ENCODE measurements around the gene KRT6A. TPM values are rescaled to one million over a fixed set of nuclear protein-coding genes. Genes with fewer than 3 reads are reported as not detected.

The KRT6A gene
- total and polyA plus RNA-seq, 8 donors: 0.89 to 260 (median 11.9) TPM; not detected in 1

GRCh38 chr12:52461693-52462092, 31.4 kb downstream of the KRT6A start:
- 59 to 72% (median 60%) methylated on average over 5 of the region's 5 CpGs for WGBS, 5 donors
- TF ChIP-seq CTCF (IDR thresholded peaks at IDR 0.05) (no peak), POLR2A (IDR thresholded peaks at IDR 0.05) (no peak), EP300 (IDR thresholded peaks at IDR 0.05) (no peak), POLR2AphosphoS5 (IDR thresholded peaks at IDR 0.05) (no peak)
- H3K4me1 ChIP-seq: no peaks in the 10 kb centered on the region
- H3K27ac ChIP-seq: no peak overlapping the region
- intact Hi-C loops (cut with DNase I; ENCODE audit: low total_unique reads): no loop called here
- no peaks in the 10 kb centered on the region for H3K27me3 ChIP-seq
- H3K9me3 ChIP-seq: no peaks in the 10 kb centered on the region
- H3K36me3 ChIP-seq: no peaks in the 10 kb centered on the region
- no peak overlapping the region for H3K4me3 ChIP-seq
- DNase-seq: no peak

GRCh38 chr12:52458861-52459260, 34.2 kb downstream of the KRT6A start:
- no peaks in the 10 kb centered on the region for H3K9me3 ChIP-seq
- no peaks in the 10 kb centered on the region for H3K27me3 ChIP-seq
- H3K27ac ChIP-seq: no peak overlapping the region
- 84 to 93% (median 87%) methylated on average over 5 of the region's 5 CpGs for WGBS, 5 donors
- no peak overlapping the region for H3K4me3 ChIP-seq
- no peaks in the 10 kb centered on the region for H3K4me1 ChIP-seq
- H3K36me3 ChIP-seq: no peaks in the 10 kb centered on the region
- TF ChIP-seq CTCF (IDR thresholded peaks at IDR 0.05) (no peak), POLR2AphosphoS5 (IDR thresholded peaks at IDR 0.05) (no peak), EP300 (IDR thresholded peaks at IDR 0.05) (no peak)
- intact Hi-C loops (cut with DNase I; ENCODE audit: low total_unique reads): no loop called here
- no peak for DNase-seq

- intact Hi-C loops (cut with DNase I; ENCODE audit: low total_unique reads): no loop called here
Measured at GRCh38 chr12:52455821-52456220, 37.2 kb downstream of the KRT6A start.

GRCh38 chr12:52454411-52455201, 38.5 kb downstream of the KRT6A start:
- Histone ChIP-seq H3K27ac (no peak overlapping the region), H3K4me3 (no peak overlapping the region), H3K9me3 (no peaks in the 10 kb centered on the region), H3K27me3 (no peaks in the 10 kb centered on the region), H3K4me1 (no peaks in the 10 kb centered on the region), H3K36me3 (no peaks in the 10 kb centered on the region)
- intact Hi-C loops (cut with DNase I; ENCODE audit: low total_unique reads): no loop called here
- DNase-seq: no peak
- TF ChIP-seq CTCF (IDR thresholded peaks at IDR 0.05): no peak
- no peak for TF ChIP-seq EP300 (IDR thresholded peaks at IDR 0.05)
- TF ChIP-seq POLR2A (IDR thresholded peaks at IDR 0.05): no peak
- TF ChIP-seq POLR2AphosphoS5 (IDR thresholded peaks at IDR 0.05): no peak
- 31 to 48% (median 45%) methylated on average over 3 of the region's 3 CpGs for WGBS, 5 donors

More at GRCh38 chr12:52455821-52456220, 37.2 kb downstream of the KRT6A start:
- Histone ChIP-seq H3K4me1 (no peaks in the 10 kb centered on the region), H3K27ac (no peak overlapping the region), H3K27me3 (no peaks in the 10 kb centered on the region), H3K36me3 (no peaks in the 10 kb centered on the region), H3K9me3 (no peaks in the 10 kb centered on the region), H3K4me3 (no peak overlapping the region)
- no peak for DNase-seq
- TF ChIP-seq CTCF (IDR thresholded peaks at IDR 0.05) (no peak), EP300 (IDR thresholded peaks at IDR 0.05) (no peak), POLR2AphosphoS5 (IDR thresholded peaks at IDR 0.05) (no peak), POLR2A (IDR thresholded peaks at IDR 0.05) (no peak)
- WGBS, 5 donors: 61 to 83% (median 70%) methylated on average over 1 of the region's 1 CpG

All from stomach (tissue), 9 donors.